ENCODE data around the gene FBXO31. TPM values are rescaled to one million over a fixed set of nuclear protein-coding genes. Genes with fewer than 3 reads are reported as not detected.
A peak's percentile ranks its signal among the peaks of the same experiment; 100 is the strongest.

FBXO31 gene
- total and polyA plus RNA-seq, 2 of the 8 experiments (the other 6 are each of a cell fraction or from before 2014, with no cell fraction given), result 8.3 to 21.6 TPM

DNA sequence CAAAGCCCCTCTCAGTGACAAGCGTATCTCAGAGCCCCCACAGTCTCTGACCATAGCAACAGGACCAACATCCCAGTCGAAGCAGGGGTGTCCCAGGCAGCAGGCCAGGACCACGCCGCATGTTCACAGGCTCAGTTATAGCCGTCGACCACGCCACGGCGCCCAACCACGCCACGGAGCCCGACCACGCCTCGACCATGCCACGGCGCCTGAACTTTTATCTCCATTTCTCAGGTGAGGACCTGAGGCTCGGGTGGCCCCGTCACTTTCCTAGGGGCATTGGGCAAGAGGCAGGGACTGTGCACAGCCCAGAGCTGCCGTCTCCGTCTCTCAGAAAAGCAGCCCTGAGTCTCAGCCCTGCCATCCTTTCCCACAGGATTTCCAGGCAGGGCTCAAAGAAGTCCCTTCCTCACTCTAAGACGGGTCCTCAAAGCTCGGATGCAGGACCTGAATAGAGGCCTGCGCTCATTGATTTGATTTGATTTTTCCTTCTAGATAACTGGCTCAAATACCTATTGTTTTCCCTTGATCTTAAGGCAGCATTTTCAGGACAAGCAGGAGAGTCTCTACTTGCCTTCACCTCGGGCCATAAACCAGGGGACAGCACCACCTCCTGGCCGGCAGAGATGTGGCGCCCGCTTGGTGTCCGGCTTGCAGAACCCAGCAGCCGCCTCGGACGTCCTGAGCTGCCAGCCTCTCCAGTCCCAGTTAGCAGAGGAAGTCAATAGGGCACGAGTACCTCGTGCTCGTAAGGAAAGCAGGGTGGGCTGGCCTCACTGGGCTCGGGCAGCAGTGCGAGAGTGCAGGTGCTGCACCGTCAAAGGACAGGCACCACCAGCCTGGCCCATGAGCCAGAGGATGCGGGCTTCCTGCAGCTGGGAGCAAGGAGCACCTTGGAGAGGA, 105.1 kb downstream of the FBXO31 start (continued):
- TF ChIP-seq, protein P1, sequence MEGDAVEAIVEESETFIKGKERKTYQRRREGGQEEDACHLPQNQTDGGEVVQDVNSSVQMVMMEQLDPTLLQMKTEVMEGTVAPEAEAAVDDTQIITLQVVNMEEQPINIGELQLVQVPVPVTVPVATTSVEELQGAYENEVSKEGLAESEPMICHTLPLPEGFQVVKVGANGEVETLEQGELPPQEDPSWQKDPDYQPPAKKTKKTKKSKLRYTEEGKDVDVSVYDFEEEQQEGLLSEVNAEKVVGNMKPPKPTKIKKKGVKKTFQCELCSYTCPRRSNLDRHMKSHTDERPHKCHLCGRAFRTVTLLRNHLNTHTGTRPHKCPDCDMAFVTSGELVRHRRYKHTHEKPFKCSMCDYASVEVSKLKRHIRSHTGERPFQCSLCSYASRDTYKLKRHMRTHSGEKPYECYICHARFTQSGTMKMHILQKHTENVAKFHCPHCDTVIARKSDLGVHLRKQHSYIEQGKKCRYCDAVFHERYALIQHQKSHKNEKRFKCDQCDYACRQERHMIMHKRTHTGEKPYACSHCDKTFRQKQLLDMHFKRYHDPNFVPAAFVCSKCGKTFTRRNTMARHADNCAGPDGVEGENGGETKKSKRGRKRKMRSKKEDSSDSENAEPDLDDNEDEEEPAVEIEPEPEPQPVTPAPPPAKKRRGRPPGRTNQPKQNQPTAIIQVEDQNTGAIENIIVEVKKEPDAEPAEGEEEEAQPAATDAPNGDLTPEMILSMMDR (IDR thresholded peaks at IDR 0.05; ENCODE audit: control extremely low read depth in 1 of 3, insufficient read depth in 1 of 3, low read depth in 1 of 3, low read length in 3 of 3), result peak; percentile 89 to 97 (median 97)
- TF ChIP-seq NRF1 (IDR thresholded peaks at IDR 0.05; ENCODE audit: low read depth, low read length) (no peak), FOSL1 (IDR thresholded peaks at IDR 0.05; ENCODE audit: insufficient read depth, low read depth, low read length) (no peak), POLR2A (IDR thresholded peaks at IDR 0.05; ENCODE audit: control extremely low read depth in 1 of 2, low read depth in 2 of 2, low read length in 2 of 2) (no peak), BCL11A (IDR thresholded peaks at IDR 0.05; ENCODE audit: low read depth in 2 of 2, low read length in 2 of 2) (no peak), SIX5 (IDR thresholded peaks at IDR 0.05; ENCODE audit: low read depth, low read length) (no peak), SIN3A (conservative IDR thresholded peaks at IDR 0.05 in 1 of 2, IDR thresholded peaks at IDR 0.05 in 1 of 2; ENCODE audit: low read depth in 1 of 2, low read length in 2 of 2) (no peak), GABPA (IDR thresholded peaks at IDR 0.05; ENCODE audit: borderline replicate concordance, insufficient read depth, low read length) (no peak), KDM4A (IDR thresholded peaks at IDR 0.05; ENCODE audit: low read depth, low read length, severe bottlenecking) (no peak), RBBP5 (IDR thresholded peaks at IDR 0.05; ENCODE audit: borderline replicate concordance, low read depth, low read length) (no peak), TEAD4 (IDR thresholded peaks at IDR 0.05; ENCODE audit: low read depth, low read length) (no peak), EZH2 (IDR thresholded peaks at IDR 0.05; ENCODE audit: low read depth, low read length, severe bottlenecking) (no peak), BRCA1 (IDR thresholded peaks at IDR 0.05; ENCODE audit: low read depth, low read length) (no peak)
- TF ChIP-seq, protein P2, sequence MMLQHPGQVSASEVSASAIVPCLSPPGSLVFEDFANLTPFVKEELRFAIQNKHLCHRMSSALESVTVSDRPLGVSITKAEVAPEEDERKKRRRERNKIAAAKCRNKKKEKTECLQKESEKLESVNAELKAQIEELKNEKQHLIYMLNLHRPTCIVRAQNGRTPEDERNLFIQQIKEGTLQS (IDR thresholded peaks at IDR 0.05; ENCODE audit: insufficient read depth, low read depth, low read length), result no peak
- TF ChIP-seq, protein P3, sequence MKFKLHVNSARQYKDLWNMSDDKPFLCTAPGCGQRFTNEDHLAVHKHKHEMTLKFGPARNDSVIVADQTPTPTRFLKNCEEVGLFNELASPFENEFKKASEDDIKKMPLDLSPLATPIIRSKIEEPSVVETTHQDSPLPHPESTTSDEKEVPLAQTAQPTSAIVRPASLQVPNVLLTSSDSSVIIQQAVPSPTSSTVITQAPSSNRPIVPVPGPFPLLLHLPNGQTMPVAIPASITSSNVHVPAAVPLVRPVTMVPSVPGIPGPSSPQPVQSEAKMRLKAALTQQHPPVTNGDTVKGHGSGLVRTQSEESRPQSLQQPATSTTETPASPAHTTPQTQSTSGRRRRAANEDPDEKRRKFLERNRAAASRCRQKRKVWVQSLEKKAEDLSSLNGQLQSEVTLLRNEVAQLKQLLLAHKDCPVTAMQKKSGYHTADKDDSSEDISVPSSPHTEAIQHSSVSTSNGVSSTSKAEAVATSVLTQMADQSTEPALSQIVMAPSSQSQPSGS (IDR thresholded peaks at IDR 0.05; ENCODE audit: low read length), result no peak

All from H1 (cell line).